Left ventricle myocardium inferior (tissue), 1 donor: ENCODE data around the gene TTC12. TPM values are rescaled to one million over a fixed set of nuclear protein-coding genes. Genes with fewer than 3 reads are reported as not detected.

Experiments used
- DNase-seq: peaks from one replicate; pipeline ENCODE4 v3.0.0-alpha.2; 2020
- H3K27ac ChIP-seq: fragments of 200-600 bp; replicated peaks from 2 replicates; pipeline ENCODE4 v1.8.0; 2021
- H3K27me3 ChIP-seq: fragments of 200-600 bp; 2 replicates; pipeline ENCODE4 v1.8.0; 2021; ENCODE audit warnings: low read depth
- H3K36me3 ChIP-seq: fragments of 200-600 bp; 2 replicates; pipeline ENCODE4 v1.8.0; 2021
- H3K4me1 ChIP-seq: fragments of 200-600 bp; 2 replicates; pipeline ENCODE4 v1.8.0; 2021
- H3K4me3 ChIP-seq: fragments of 200-600 bp; 2 replicates; pipeline ENCODE4 v1.8.0; 2021; ENCODE audit warnings: mild to moderate bottlenecking, moderate library complexity
- H3K9me3 ChIP-seq: fragments of 200-600 bp; replicated peaks from 2 replicates; pipeline ENCODE4 v1.8.0; 2021
- intact Hi-C: fragments of 100-400 bp; cut with micrococcal nuclease; formaldehyde crosslinking; loops from one replicate; pipeline ENCODE4 v1.11.0; 2022
- long read RNA-seq: library from polyadenylated mRNA; unstranded; transcript quantifications from one replicate; pipeline ENCODE4 v2.0.0, GENCODE V29; 2021
- total RNA-seq: library from RNA; stranded (reverse); fragmentation: NEBNext Ultra II Directional; extraction: Animal tissue kit (Norgen Biotek cat#: 25700); gene quantifications from one replicate; pipeline ENCODE4 v1.2.1, GENCODE V29; 2021
- TF ChIP-seq, protein P1 (sequence below): fragments of 200-600 bp; IDR thresholded peaks from 2 replicates; pipeline ENCODE4 v1.8.0; 2021; ENCODE audit warnings: antibody characterized with exemption, mild to moderate bottlenecking, borderline replicate concordance
- donor health status: DM: no; HTN: yes; CAD: no; lungs with severe emphysema.

Gene TTC12, protein sequence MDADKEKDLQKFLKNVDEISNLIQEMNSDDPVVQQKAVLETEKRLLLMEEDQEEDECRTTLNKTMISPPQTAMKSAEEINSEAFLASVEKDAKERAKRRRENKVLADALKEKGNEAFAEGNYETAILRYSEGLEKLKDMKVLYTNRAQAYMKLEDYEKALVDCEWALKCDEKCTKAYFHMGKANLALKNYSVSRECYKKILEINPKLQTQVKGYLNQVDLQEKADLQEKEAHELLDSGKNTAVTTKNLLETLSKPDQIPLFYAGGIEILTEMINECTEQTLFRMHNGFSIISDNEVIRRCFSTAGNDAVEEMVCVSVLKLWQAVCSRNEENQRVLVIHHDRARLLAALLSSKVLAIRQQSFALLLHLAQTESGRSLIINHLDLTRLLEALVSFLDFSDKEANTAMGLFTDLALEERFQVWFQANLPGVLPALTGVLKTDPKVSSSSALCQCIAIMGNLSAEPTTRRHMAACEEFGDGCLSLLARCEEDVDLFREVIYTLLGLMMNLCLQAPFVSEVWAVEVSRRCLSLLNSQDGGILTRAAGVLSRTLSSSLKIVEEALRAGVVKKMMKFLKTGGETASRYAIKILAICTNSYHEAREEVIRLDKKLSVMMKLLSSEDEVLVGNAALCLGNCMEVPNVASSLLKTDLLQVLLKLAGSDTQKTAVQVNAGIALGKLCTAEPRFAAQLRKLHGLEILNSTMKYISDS
- total RNA-seq = 5.5 TPM
- long read RNA-seq, partial matches to known transcripts = 1 of 4 reads
- long read RNA-seq, other reads (novel, unspliced or antisense) = 2 of 4 reads

DNA sequence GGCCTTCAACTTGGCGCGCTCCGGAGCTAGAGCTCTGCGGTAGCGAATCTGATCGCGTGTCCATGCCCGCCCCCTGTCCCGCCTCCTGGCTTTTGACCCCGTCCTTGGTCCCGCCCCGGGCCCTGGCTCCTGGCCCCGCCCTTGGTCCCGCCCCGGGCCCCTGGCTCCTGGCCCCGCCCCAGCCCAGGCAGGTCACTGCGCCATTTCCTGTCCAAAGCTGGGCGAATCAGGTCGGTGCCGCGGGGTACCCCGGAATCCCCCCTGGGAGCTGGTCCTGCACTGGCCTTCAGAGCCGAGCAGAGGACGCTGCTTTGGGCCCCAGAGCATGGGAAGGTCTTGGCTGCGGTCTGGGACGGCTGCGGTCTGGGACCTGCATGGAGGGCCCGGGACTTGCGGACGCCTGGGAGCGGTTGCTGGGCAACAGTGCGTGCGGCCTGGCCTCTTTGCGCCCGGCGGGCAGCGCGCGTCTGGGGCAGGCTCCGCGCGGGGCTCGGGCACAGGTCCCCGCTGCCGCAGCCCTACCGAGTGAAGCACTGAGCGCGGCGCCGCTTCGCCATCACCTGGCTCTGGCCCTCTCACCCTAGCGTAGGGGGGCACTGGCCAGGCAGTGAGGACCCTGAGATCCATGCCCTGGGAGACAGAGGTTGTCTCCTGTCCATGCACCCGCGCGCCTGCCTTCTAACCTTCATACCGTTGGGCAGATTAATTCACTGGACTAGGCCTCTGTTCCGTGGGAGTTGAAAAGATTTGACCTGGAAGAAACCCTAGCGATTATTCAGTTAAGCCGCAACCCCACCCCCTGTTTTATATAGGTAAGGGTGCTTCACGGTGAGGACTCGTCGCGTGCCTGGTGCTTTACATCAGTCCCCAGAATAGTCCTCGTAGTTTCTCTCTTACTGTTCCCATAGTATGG, at the start of gene TTC12:
Gene TTC12 (plus strand): TSS at position 195 of the 913 bp plus-strand sequence. CDS start 1,675 bp downstream, outside the sequence.
- Histone ChIP-seq H3K27ac (peak within 1 kb of the TSS; percentile 91), H3K36me3 (peaks cover 25% of the 10 kb centered on the region), H3K4me3 (peak within 1 kb of the TSS; percentile 85), H3K4me1 (peaks cover 21% of the 10 kb centered on the region), H3K9me3 (no peaks in the 10 kb centered on the region), H3K27me3 (no peaks in the 10 kb centered on the region)
- intact Hi-C loops = no loop called here
- DNase-seq = peak; percentile 95
- TF ChIP-seq, protein P1, sequence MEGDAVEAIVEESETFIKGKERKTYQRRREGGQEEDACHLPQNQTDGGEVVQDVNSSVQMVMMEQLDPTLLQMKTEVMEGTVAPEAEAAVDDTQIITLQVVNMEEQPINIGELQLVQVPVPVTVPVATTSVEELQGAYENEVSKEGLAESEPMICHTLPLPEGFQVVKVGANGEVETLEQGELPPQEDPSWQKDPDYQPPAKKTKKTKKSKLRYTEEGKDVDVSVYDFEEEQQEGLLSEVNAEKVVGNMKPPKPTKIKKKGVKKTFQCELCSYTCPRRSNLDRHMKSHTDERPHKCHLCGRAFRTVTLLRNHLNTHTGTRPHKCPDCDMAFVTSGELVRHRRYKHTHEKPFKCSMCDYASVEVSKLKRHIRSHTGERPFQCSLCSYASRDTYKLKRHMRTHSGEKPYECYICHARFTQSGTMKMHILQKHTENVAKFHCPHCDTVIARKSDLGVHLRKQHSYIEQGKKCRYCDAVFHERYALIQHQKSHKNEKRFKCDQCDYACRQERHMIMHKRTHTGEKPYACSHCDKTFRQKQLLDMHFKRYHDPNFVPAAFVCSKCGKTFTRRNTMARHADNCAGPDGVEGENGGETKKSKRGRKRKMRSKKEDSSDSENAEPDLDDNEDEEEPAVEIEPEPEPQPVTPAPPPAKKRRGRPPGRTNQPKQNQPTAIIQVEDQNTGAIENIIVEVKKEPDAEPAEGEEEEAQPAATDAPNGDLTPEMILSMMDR = no peak

DNA sequence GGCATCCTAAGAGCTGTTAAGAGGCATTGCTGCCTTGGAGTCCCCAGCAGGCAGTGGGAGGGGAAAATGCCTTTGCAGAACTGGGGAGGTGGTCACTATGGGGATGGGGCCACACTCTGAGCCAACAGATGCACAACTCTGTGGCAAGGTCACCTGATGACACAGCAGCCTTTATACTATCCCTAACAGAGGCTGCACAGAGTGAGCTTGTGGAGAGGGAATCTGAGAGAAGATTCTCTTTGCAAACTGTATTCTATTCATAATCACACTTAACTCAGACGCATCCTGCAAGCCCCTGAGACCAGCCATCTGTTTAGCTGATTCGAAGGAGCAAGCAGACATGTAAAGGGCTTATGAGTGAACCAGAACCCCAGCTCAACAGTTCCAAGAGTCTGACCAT, 49.0 kb upstream of the TTC12 start:
- intact Hi-C loops = no loop called here
- DNase-seq = no peak
- TF ChIP-seq, protein P1 = no peak
- H3K4me1 ChIP-seq = peaks cover 42% of the 10 kb centered on the region
- no peak overlapping the region for H3K27ac ChIP-seq
- H3K27me3 ChIP-seq = no peaks in the 10 kb centered on the region
- H3K36me3 ChIP-seq = no peaks in the 10 kb centered on the region
- H3K9me3 ChIP-seq = no peaks in the 10 kb centered on the region
- no peak overlapping the region for H3K4me3 ChIP-seq

DNA sequence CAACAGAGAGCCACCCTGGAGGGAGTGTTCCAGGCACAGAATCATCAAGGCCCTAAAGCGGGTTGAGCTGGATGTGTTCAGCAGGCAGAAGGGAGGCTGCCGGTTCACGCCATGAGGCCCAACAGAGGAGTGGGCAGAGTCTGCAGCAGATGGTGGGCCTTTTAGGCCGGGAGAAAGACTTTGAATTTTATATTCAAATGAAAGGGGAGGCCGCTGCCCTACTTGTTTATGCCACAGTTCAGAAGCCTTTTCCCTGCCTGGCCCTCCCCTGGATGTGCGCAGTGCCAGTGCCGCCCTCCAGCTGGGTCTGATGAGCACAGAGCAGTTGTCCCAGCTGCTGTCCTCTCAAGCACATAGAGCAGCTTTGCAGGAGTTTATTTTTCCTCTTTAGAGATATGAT, 46.9 kb upstream of the TTC12 start:
- no peak overlapping the region for H3K27ac ChIP-seq
- DNase-seq = no peak
- TF ChIP-seq, protein P1 = no peak
- intact Hi-C loops = no loop called here
- no peaks in the 10 kb centered on the region for H3K9me3 ChIP-seq
- no peak overlapping the region for H3K4me3 ChIP-seq
- H3K36me3 ChIP-seq = no peaks in the 10 kb centered on the region
- peaks cover 31% of the 10 kb centered on the region for H3K4me1 ChIP-seq
- no peaks in the 10 kb centered on the region for H3K27me3 ChIP-seq

DNA sequence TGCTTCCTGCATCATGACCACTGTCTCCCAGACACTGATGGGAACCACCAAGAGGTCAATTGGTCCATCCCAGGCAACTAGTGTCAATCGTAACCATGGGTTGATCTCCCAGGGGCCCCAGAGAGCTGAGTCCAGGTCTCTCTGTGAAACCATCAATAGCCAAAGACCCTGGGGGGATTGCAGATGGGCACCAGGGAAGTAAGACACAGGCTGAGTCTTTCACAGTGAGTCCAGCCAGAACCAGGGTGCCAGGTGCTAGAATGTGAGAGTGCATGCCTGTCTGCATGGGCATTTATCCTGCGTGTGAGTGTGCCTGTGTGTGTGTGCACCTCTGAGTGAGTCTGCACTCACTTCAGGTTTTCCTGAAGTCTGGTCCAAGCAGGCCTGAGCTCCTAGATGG, 45.3 kb upstream of the TTC12 start:
- H3K4me3 ChIP-seq = no peak overlapping the region
- intact Hi-C loops = no loop called here
- DNase-seq = no peak
- H3K27me3 ChIP-seq = no peaks in the 10 kb centered on the region
- H3K36me3 ChIP-seq = no peaks in the 10 kb centered on the region
- peaks cover 19% of the 10 kb centered on the region for H3K4me1 ChIP-seq
- no peaks in the 10 kb centered on the region for H3K9me3 ChIP-seq
- no peak overlapping the region for H3K27ac ChIP-seq
- TF ChIP-seq, protein P1 = no peak

DNA sequence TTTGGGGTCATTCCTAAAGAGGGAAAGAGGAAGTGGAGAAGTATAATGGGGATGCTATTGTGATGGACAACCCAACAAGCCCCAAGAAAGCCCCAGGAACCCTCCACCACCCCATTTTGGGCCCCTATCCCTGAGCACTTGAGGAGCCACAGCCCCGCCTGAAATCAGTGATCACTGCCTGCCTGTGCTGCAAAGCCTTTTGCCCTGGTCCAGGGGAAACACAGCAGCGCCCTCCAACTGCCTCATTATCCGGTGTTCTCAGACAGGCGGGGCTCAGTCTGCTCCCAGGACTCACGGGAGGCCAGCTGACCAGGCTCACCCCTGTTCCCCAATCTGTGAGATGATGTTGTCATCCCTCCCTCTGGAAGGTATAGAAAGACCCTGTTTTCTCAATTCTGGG, 44.7 kb upstream of the TTC12 start:
- no peak for DNase-seq
- intact Hi-C loops = no loop called here
- H3K4me3 ChIP-seq = no peak overlapping the region

More for the DNA sequence above, 44.7 kb upstream of the TTC12 start:
- TF ChIP-seq, protein P1 = no peak
- Histone ChIP-seq H3K27me3 (no peaks in the 10 kb centered on the region), H3K27ac (no peak overlapping the region), H3K9me3 (no peaks in the 10 kb centered on the region), H3K4me1 (peaks cover 14% of the 10 kb centered on the region), H3K36me3 (no peaks in the 10 kb centered on the region)
